ENCODE data around the gene RFC5.

DNA sequence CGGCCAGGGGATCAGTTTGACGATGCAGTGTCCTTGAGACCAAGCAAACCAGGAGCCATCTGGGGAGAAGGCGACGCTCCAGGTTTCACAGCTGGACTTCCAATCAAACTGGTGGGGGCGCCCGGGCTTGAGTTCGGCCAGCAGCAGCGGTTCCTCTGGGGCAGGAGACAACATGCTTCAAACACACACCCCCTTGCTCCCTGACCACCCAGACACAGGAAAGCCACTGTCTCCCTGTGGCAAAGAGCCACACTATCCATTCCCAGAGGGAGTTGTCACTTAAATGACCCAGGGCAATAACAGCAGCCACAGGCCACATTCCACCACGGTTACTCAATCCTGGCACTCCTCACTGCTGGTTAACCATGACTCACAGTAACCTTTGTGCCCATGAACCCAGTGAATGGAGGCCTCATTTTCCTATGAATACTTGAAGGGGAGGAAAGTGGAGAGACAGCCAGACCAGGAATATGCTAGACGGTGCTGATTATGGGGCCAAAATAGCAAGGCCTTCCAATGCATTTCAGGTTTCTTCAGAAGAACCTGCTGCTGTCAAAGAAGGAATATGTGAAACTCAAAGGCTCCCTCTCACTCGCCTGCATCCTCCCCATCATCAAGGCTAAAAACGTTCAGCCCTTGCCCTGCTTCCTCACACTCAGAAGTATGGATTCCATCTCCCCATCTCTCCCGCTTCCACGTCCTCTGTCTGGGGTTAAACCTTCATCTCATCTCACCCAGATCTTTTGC, 36.0 kb downstream of the RFC5 start:
- TF ChIP-seq CHCHD3 (CRISPR knock-in tag; IDR thresholded peaks at IDR 0.05): no peak
- TF ChIP-seq, protein P1, sequence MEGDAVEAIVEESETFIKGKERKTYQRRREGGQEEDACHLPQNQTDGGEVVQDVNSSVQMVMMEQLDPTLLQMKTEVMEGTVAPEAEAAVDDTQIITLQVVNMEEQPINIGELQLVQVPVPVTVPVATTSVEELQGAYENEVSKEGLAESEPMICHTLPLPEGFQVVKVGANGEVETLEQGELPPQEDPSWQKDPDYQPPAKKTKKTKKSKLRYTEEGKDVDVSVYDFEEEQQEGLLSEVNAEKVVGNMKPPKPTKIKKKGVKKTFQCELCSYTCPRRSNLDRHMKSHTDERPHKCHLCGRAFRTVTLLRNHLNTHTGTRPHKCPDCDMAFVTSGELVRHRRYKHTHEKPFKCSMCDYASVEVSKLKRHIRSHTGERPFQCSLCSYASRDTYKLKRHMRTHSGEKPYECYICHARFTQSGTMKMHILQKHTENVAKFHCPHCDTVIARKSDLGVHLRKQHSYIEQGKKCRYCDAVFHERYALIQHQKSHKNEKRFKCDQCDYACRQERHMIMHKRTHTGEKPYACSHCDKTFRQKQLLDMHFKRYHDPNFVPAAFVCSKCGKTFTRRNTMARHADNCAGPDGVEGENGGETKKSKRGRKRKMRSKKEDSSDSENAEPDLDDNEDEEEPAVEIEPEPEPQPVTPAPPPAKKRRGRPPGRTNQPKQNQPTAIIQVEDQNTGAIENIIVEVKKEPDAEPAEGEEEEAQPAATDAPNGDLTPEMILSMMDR (CRISPR knock-in tag; IDR thresholded peaks at IDR 0.05): peak; percentile 46
- peak; percentile 96 for TF ChIP-seq ZNF614 (CRISPR knock-in tag; IDR thresholded peaks at IDR 0.05; ENCODE audit: borderline replicate concordance)
- TF ChIP-seq MZF1 (CRISPR knock-in tag; IDR thresholded peaks at IDR 0.05; ENCODE audit: borderline replicate concordance): no peak
- TF ChIP-seq CREB1 (IDR thresholded peaks at IDR 0.05): peak; percentile 55
- peak; percentile 61 for TF ChIP-seq CREB1 (CRISPR knock-in tag; IDR thresholded peaks at IDR 0.05)
- peak; percentile 100 for TF ChIP-seq FOSL2 (CRISPR knock-in tag; IDR thresholded peaks at IDR 0.05)
- TF ChIP-seq RXRA (CRISPR knock-in tag; IDR thresholded peaks at IDR 0.05): peak; percentile 99
- TF ChIP-seq CBFB (CRISPR knock-in tag; IDR thresholded peaks at IDR 0.05): peak; percentile 73; the same call in 1 of the 2 replicates
- TF ChIP-seq ZNF780A (CRISPR knock-in tag; IDR thresholded peaks at IDR 0.05): no peak
